HUES6 (cell line): ENCODE data around the gene WDR37.
"Not testable (repeated sequence)": the region's sequence is repeated elsewhere in the genome, so short reads cannot be mapped to it uniquely, and the experiment has no call there.

ENCODE experiments used
- H3K27ac ChIP-seq: 2 replicates; pipeline ENCODE4 v1.7.0; 2013; ENCODE audit warnings: low read depth, mild to moderate bottlenecking, low read length, inconsistent platforms
- H3K27me3 ChIP-seq: 2 replicates; pipeline ENCODE4 v1.6.1; 2013; ENCODE audit warnings: low read length; ENCODE audit not compliant: control insufficient read depth, insufficient read depth
- H3K36me3 ChIP-seq: 2 replicates; pipeline ENCODE4 v1.6.1; 2013; ENCODE audit warnings: low read length; ENCODE audit not compliant: control insufficient read depth, insufficient read depth
- H3K4me1 ChIP-seq: 2 replicates; pipeline ENCODE4 v1.6.1; 2013; ENCODE audit warnings: low read length; ENCODE audit not compliant: control insufficient read depth, insufficient read depth
- H3K4me3 ChIP-seq: 2 replicates; pipeline ENCODE4 v1.5.1; 2013; ENCODE audit warnings: low read depth, low read length
- H3K9ac ChIP-seq: one replicate; pipeline ENCODE4 v1.6.1; 2013; ENCODE audit warnings: mild to moderate bottlenecking, low read length
- H3K9me3 ChIP-seq: 2 replicates; pipeline ENCODE4 v1.6.1; 2013; ENCODE audit warnings: low read depth, low read length; ENCODE audit not compliant: control insufficient read depth, insufficient read depth

The WDR37 gene

DNA sequence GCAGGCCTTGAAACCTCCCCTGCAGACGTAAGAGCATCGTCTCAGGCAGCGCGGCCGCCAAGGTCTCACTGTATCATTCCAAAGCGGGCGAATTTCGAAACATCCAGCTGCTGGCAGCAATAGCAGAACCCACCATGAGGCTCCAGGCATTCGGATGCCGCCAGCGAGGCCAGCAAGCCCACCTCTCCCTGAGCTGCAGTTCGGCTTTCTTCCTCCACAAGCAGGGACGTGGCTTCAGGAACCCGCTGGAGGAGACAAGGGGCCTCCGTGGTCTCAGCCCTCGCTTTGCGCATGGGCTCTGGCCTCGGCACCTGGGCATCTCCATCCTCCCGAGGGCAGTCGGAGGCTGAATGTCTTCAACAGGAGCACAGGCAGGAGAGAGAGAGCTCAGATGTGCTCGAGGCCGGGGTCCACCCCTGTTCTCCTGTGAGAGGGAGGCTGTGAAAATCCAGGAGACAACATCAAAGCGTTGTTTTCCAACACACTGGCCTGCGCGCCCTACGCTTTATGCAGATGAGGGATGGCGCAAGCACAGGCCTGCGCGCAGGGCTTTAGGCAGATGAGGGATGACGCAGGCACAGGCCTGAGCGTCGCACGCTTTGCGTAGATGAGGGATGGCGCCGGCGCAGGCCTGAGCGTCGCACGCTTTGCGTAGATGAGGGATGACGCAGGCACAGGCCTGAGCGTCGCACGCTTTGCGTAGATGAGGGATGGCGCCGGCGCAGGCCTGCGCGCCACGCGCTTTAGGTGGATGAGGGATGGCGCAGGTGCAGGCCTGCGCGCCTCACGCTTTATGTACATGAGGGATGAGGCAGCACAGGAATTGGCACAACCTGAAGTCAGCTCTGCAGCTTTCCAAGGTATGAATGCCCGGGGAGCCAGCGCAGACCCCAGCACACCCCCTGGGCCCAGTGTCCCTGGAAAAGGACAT, 103.2 kb downstream of the WDR37 start:
- no peak overlapping the region for H3K27ac ChIP-seq

DNA sequence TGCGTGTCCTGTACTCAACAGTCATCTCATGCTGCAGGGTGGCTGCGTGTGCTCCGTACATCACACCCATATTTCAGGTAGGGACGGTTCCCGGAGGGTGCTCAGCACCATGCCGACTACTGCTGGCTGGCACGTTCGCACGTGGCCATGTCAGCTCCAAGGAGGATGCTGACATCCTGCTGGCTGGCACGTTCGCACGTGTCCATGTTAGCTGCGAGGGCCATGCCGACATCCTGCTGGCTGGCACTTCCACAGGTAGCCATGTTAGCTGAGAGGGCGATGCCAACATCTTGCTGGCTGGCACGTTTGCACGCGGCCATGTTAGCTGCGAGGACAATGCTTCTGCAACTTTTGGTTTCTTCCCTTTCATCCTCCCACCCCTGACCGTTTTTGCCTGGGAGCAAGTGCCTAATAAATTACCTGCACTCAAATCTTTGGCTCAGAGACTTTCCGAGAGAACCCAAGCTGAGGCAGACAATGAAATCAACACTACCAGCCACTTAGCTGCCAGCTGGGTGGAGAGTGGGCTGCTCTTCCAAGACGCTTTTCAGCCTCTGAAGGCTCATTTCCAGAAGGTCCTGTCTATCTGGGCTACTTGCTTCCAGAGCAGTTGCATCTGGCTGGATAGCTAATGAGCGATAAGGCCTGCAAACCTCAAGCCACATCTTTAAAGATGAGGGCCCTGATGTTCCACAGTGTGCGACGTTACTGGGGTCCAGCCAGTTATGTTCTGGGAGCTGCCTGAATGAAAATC, 104.6 kb downstream of the WDR37 start:
- Histone ChIP-seq H3K4me1 (no peaks in the 10 kb centered on the region), H3K4me3 (no peak overlapping the region), H3K9me3 (no peaks in the 10 kb centered on the region), H3K27me3 (no peaks in the 10 kb centered on the region), H3K9ac (no peak overlapping the region), H3K27ac (no peak overlapping the region), H3K36me3 (no peaks in the 10 kb centered on the region)

More for the DNA sequence above, 103.2 kb downstream of the WDR37 start:
- Histone ChIP-seq H3K9me3 (no peaks in the 10 kb centered on the region), H3K36me3 (no peaks in the 10 kb centered on the region), H3K9ac (no peak overlapping the region), H3K27me3 (no peaks in the 10 kb centered on the region), H3K4me3 (no peak overlapping the region), H3K4me1 (no peaks in the 10 kb centered on the region)

DNA sequence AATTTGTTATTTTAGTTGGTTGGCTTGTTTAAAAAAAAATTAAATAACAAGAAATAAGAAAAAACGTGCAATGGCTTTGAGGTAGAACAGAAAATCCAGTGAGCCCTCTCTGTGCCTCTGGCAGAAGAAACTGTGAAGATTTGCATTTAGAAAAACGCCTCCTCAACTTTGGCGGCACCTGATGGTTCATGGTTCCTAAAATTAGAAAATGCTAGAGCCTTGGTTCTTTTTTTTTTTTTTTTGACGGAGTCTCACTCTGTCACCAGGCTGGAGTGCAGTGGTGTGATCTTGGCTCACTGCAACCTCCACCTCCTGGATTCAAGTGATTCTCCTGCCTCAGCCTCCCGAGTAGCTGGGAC, 105.1 kb downstream of the WDR37 start:
- H3K4me3 ChIP-seq, H3K9ac ChIP-seq: not testable (repeated sequence)

GRCh38 chr10:1162481-1163203, 106.5 kb downstream of the WDR37 start:
- Histone ChIP-seq H3K27ac (no peak overlapping the region), H3K4me3 (no peak overlapping the region), H3K36me3 (no peaks in the 10 kb centered on the region), H3K4me1 (no peaks in the 10 kb centered on the region), H3K9ac (no peak overlapping the region), H3K27me3 (no peaks in the 10 kb centered on the region), H3K9me3 (no peaks in the 10 kb centered on the region)

More for the DNA sequence above, 105.1 kb downstream of the WDR37 start:
- not testable (repeated sequence) for H3K36me3 ChIP-seq, H3K27ac ChIP-seq, H3K4me1 ChIP-seq, H3K9me3 ChIP-seq, H3K27me3 ChIP-seq

- H3K4me3 ChIP-seq: no peak overlapping the region
- H3K27me3 ChIP-seq: no peaks in the 10 kb centered on the region
- H3K4me1 ChIP-seq: no peaks in the 10 kb centered on the region
Measured at GRCh38 chr10:1163204-1163660, 107.0 kb downstream of the WDR37 start.

DNA sequence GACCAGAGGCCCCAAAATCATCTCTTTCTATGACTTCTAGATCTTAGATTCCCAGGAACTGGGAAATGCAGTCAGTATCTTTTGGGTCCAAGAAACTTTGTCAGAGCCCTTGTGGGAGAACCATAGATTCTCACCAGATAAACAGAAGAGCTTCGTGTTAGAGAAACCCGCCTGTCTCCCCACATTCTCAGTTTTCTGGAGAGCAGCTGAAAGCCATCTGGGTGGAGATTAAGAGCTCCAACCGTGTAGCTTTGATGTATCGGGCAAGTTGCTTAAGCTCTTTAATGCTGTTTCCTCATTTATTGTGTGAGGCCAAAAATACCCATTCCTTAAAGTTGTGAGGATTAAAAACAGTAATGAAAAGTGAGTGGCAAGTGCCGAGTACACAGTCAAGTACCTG, 107.6 kb downstream of the WDR37 start:
- H3K27me3 ChIP-seq: no peaks in the 10 kb centered on the region
- H3K4me3 ChIP-seq: no peak overlapping the region
- H3K4me1 ChIP-seq: no peaks in the 10 kb centered on the region
- H3K9me3 ChIP-seq: no peaks in the 10 kb centered on the region
- H3K36me3 ChIP-seq: no peaks in the 10 kb centered on the region
- no peak overlapping the region for H3K9ac ChIP-seq
- no peak overlapping the region for H3K27ac ChIP-seq

More at GRCh38 chr10:1163204-1163660, 107.0 kb downstream of the WDR37 start:
- Histone ChIP-seq H3K36me3 (no peaks in the 10 kb centered on the region), H3K9me3 (no peaks in the 10 kb centered on the region), H3K27ac (no peak overlapping the region), H3K9ac (no peak overlapping the region)

GRCh38 chr10:1166101-1166827, 110.1 kb downstream of the WDR37 start:
- Histone ChIP-seq H3K4me1 (no peaks in the 10 kb centered on the region), H3K27me3 (no peaks in the 10 kb centered on the region), H3K27ac (no peak overlapping the region), H3K9me3 (no peaks in the 10 kb centered on the region), H3K4me3 (no peak overlapping the region), H3K36me3 (no peaks in the 10 kb centered on the region), H3K9ac (no peak overlapping the region)

DNA sequence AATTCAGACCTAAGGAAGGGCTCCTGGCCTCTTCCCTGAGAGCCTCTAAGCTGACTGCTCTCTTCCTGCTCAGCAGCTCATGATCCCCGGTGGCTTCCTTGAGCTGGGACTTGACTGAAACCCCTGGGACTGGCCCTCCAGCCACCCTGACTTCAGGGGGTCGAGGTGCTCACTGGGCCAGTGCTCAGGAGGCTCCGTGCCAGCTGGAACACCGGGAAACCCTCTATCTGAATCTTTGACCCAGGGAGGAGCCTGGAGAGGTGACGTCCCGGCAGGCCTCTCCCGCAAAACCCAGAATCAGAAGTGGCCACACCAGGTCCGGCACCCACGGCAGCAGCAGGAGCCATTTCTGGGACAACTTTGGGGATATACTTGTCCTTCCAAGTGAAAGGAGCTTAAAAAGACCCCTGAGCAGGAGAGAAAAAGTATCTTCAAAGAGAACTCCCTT, 110.7 kb downstream of the WDR37 start:
- Histone ChIP-seq H3K9ac (no peak overlapping the region), H3K27ac (no peak overlapping the region), H3K4me3 (no peak overlapping the region), H3K36me3 (no peaks in the 10 kb centered on the region), H3K4me1 (no peaks in the 10 kb centered on the region), H3K27me3 (no peaks in the 10 kb centered on the region), H3K9me3 (no peaks in the 10 kb centered on the region)

- Histone ChIP-seq H3K27ac (no peak overlapping the region), H3K27me3 (no peaks in the 10 kb centered on the region), H3K9ac (no peak overlapping the region), H3K4me1 (no peaks in the 10 kb centered on the region), H3K9me3 (no peaks in the 10 kb centered on the region), H3K36me3 (no peaks in the 10 kb centered on the region), H3K4me3 (no peak overlapping the region)
Measured at GRCh38 chr10:1168763-1169162, 112.6 kb downstream of the WDR37 start.

GRCh38 chr10:1169186-1169885, 113.2 kb downstream of the WDR37 start:
- Histone ChIP-seq H3K4me1 (no peaks in the 10 kb centered on the region), H3K9me3 (no peaks in the 10 kb centered on the region), H3K27me3 (no peaks in the 10 kb centered on the region), H3K9ac (no peak overlapping the region), H3K36me3 (no peaks in the 10 kb centered on the region), H3K27ac (no peak overlapping the region), H3K4me3 (no peak overlapping the region)
